Embryonic facial prominence (tissue), 1 donor: ENCODE measurements around the gene GNGT2.

Experiments used
- DNase-seq: peaks from one replicate; pipeline ENCODE4 v3.0.0-alpha.2; 2016; ENCODE audit errors: extremely low spot score

GNGT2 gene

DNA sequence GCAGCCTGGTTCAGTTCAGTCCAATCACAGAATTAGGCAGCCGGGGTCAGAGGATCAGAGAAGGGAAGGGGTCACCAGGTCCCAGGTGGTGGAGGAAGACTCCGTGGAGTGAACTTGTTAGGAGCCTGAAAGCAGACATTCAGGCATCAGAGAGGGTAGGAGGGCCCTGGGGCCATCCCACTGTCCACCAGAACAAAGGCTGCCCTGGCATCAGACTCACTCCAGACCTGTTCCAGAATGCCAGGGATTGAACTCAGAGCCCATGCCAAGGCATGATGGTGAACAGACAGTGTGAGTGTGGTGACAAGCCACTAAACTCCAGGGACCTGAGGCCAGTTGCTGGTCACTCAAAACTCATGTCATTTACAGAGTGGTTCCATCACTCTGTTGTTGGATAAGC lies 40.2 kb downstream of the GNGT2 start:
- no peak for DNase-seq

DNA sequence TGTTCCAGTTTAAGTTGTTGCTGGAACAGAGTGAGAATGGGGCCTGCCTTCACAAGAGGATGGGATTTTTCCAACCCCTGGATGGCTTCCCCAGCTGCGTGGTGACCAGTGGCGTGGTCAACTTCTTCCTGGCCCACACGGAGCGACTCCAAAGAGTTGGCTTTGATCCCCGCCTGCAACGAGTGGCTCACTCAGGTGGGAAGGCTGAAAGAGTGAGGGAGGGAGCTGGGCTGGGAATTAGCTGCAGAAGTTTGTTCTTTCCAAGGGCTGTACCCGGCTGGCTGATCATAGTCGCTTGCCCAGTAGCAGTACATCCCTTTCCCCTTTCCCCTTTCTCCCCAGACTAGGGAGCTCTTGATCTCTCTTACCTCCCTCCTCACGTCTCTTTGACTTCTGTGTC lies 41.7 kb downstream of the GNGT2 start:
- no peak for DNase-seq

DNA sequence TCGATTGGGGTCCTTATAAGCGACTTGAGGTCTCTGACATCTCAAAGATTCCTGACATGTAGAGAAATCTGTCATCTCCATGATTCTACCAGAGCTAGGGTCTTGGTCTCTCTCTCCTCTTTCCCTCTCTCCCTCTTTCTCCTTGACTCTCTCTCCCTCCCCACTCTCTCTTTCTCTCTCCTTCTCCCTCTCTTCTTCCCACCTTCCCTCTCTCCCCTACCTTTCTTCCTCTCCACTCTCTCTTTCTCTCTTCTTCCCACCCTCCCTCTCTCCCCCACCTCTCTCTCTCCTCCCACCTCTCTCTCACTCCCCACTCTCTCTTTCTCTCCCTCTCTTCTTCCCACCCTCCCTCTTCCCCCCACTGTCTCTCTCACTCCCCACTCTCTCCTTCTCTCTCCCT lies 45.2 kb downstream of the GNGT2 start:
- no peak for DNase-seq

DNA sequence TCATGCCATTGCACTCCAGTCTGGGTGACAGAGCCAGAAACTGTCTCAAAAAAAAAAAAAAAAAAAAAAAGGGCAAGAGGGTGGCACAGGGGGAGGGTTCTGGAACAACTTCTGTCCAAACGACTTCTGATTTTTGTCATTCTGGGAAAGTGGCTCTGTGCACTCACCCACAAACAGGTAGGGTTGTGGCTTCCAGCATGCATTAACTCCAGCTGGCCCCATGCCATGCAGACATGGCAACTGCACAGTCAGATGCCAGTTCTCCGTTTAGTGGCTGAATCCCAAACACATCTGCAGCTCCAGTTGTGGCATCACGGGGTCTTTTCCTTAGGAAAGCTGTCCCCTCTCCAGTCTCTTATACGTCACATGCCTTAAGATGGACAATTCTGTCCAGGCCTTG lies 47.5 kb downstream of the GNGT2 start:
- no peak for DNase-seq

DNA sequence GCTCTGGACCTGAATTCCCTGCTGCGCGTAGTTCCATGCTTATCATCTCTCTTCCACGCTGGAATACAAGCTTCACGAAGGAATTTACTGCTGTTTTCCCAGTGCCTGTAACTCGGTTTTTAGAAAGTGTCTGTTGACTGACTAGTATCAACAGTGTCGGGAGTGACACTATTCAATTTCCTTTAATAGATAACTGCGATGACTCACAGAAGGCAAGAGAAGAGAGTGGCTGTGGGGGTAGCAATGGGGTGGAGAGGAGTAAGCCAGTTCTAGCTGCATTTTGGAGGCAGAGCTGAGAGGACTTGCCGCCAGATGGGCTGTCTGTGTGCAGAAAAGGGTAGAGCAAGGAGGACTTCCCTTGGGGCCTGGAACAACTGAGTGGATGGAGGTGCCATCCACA lies 52.6 kb downstream of the GNGT2 start:
- DNase-seq, result no peak

DNA sequence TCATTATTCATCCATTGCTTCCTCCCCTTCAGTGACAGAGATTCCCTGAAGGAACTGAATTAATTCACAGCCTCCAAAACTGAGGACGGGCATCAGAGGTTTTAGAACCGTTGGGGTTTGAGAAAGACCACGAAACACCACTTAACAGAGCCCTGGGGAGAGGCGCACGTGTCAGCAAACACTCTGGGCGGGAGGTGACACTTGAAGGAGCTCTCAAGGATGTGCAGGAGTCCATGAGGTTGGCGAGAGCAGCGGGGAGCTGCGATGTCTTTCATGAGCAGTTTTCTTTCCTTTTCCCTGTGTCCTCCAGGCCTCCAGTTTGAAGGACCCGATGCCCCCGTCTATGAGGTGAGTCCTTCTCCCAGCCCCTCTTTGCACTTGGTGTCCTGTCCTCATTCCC lies 54.1 kb downstream of the GNGT2 start:
- DNase-seq, result no peak
